Activated CD8-positive, alpha-beta T cell treated with anti-CD3 and anti-CD28 coated beads for 36 hours (primary cell): ENCODE data around the gene CST1. TPM values are rescaled to one million over a fixed set of nuclear protein-coding genes. Genes with fewer than 3 reads are reported as not detected.
"Not testable (repeated sequence)": the region's sequence is repeated elsewhere in the genome, so short reads cannot be mapped to it uniquely, and the experiment has no call there.

ENCODE experiments used
- ATAC-seq: fragments of 200-7000 bp; cut with Tn5 transposase; one replicate; pipeline ENCODE4 v1.10.0; 2021; ENCODE audit warnings: mild to moderate bottlenecking, moderate library complexity
- CTCF ChIA-PET: fragments of 350-600 bp; sonication (Branson Sonifier 250); formaldehyde crosslinking; loops from one replicate; lab custom pipeline; 2021; ENCODE audit warnings: antibody characterized with exemption; lab: Charles Lee
- POLR2A ChIA-PET: fragments of 350-600 bp; sonication (Branson Sonifier 250); formaldehyde crosslinking; loops from one replicate; lab custom pipeline; 2021; ENCODE audit warnings: antibody characterized with exemption; lab: Charles Lee
- DNase-seq: peaks from one replicate; pipeline ENCODE4 v3.0.0-alpha.2; 2020
- H3K27ac Mint-ChIP-seq: one replicate; pipeline ENCODE4 v1.8.0; 2021; ENCODE audit warnings: mild to moderate bottlenecking, mixed read lengths
- H3K27me3 Mint-ChIP-seq: one replicate; pipeline ENCODE4 v1.8.0; 2021; ENCODE audit warnings: mixed read lengths
- H3K36me3 Mint-ChIP-seq: one replicate; pipeline ENCODE4 v1.8.0; 2021; ENCODE audit warnings: low read depth, mixed read lengths
- H3K4me1 Mint-ChIP-seq: one replicate; pipeline ENCODE4 v1.8.0; 2021; ENCODE audit warnings: low read depth, mixed read lengths
- H3K4me3 Mint-ChIP-seq: one replicate; pipeline ENCODE4 v1.8.0; 2021; ENCODE audit warnings: mild to moderate bottlenecking, moderate library complexity, mixed read lengths
- H3K9me3 Mint-ChIP-seq: one replicate; pipeline ENCODE4 v1.8.0; 2021; ENCODE audit warnings: mixed read lengths
- CTCF ChIP-seq: fragments of 200-600 bp; IDR thresholded peaks from one replicate; pipeline ENCODE4 v1.8.0; 2022; ENCODE audit warnings: antibody characterized with exemption, mild to moderate bottlenecking
- intact Hi-C: fragments of 100-400 bp; cut with micrococcal nuclease; formaldehyde crosslinking; loops from one replicate; pipeline ENCODE4 v1.10.0; 2022
- total RNA-seq, 2 experiments: library from RNA; stranded (reverse); gene quantifications; one replicate each; pipeline ENCODE4 v1.2.3, GENCODE V29; 2021

The CST1 gene
- total RNA-seq, 2 experiments from 2014 or later, result not detected

GRCh38 chr20:23749746-23750145 lies 989 bp downstream of the CST1 start:
- ChIA-PET POLR2A (no interaction called here), CTCF (no interaction called here)
- ATAC-seq (no peak), DNase-seq (no peak)
- Mint-ChIP-seq H3K9me3 (no peaks in the 10 kb centered on the region), H3K36me3 (no peaks in the 10 kb centered on the region), H3K4me3 (no peak overlapping the region), H3K27ac (no peak overlapping the region), H3K4me1 (no peaks in the 10 kb centered on the region), H3K27me3 (peaks cover 1% of the 10 kb centered on the region)
- no peak for TF ChIP-seq CTCF
- intact Hi-C loops, result no loop called here

- H3K27ac Mint-ChIP-seq, intact Hi-C loops, H3K4me3 Mint-ChIP-seq, H3K4me1 Mint-ChIP-seq, DNase-seq, POLR2A ChIA-PET, H3K9me3 Mint-ChIP-seq, ATAC-seq, H3K36me3 Mint-ChIP-seq, CTCF ChIA-PET, H3K27me3 Mint-ChIP-seq: not testable (repeated sequence)
These were observed 1.8 kb downstream of the CST1 start for GRCh38 chr20:23748975-23749374.

GRCh38 chr20:23747551-23747950 lies 3.2 kb downstream of the CST1 start:
- H3K4me3 Mint-ChIP-seq, CTCF ChIA-PET, H3K27me3 Mint-ChIP-seq, H3K9me3 Mint-ChIP-seq, DNase-seq, H3K27ac Mint-ChIP-seq, intact Hi-C loops, ATAC-seq, H3K4me1 Mint-ChIP-seq, POLR2A ChIA-PET, H3K36me3 Mint-ChIP-seq: not testable (repeated sequence)

- DNase-seq, ATAC-seq, H3K9me3 Mint-ChIP-seq, H3K27ac Mint-ChIP-seq, POLR2A ChIA-PET, H3K4me3 Mint-ChIP-seq, H3K27me3 Mint-ChIP-seq, H3K4me1 Mint-ChIP-seq, H3K36me3 Mint-ChIP-seq, CTCF ChIA-PET, intact Hi-C loops: not testable (repeated sequence)
These were observed 3.6 kb downstream of the CST1 start for GRCh38 chr20:23747092-23747491.

GRCh38 chr20:23746321-23746720 lies 4.4 kb downstream of the CST1 start:
- H3K4me1 Mint-ChIP-seq, result no peaks in the 10 kb centered on the region
- TF ChIP-seq CTCF, result no peak

DNA sequence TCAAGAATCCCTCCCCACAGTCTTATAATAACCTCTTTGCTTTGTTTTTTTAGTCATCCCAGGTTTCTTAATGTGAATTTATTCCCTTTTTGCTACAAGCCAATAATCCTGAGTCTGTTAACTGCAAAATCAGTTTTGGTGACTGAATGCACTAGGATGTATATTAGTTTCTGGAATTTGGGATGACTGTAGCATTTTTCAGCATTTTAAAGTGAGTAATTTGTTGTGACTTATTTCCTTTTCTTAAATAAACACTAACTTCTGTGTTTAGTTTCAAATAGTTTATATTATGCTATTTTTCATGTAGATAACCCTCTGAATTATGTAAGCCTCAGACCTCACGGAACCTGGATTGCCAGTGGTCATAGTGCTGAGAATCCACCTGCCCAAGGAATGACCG lies 5.5 kb downstream of the CST1 start:
- H3K27ac Mint-ChIP-seq, result no peak overlapping the region
- no peak for TF ChIP-seq CTCF
- H3K36me3 Mint-ChIP-seq, result no peaks in the 10 kb centered on the region
- ChIA-PET CTCF (no interaction called here), POLR2A (no interaction called here)
- H3K27me3 Mint-ChIP-seq, result peaks cover 1% of the 10 kb centered on the region
- ATAC-seq (no peak), DNase-seq (no peak)
- intact Hi-C loops, result no loop called here
- no peaks in the 10 kb centered on the region for H3K4me1 Mint-ChIP-seq
- H3K4me3 Mint-ChIP-seq, result no peak overlapping the region
- H3K9me3 Mint-ChIP-seq, result no peaks in the 10 kb centered on the region

More at GRCh38 chr20:23746321-23746720, 4.4 kb downstream of the CST1 start:
- intact Hi-C loops, result no loop called here
- Mint-ChIP-seq H3K9me3 (no peaks in the 10 kb centered on the region), H3K27ac (no peak overlapping the region), H3K27me3 (peaks cover 1% of the 10 kb centered on the region), H3K36me3 (no peaks in the 10 kb centered on the region), H3K4me3 (no peak overlapping the region)
- ATAC-seq (no peak), DNase-seq (no peak)
- CTCF ChIA-PET, result no interaction called here
- POLR2A ChIA-PET, result no interaction called here

DNA sequence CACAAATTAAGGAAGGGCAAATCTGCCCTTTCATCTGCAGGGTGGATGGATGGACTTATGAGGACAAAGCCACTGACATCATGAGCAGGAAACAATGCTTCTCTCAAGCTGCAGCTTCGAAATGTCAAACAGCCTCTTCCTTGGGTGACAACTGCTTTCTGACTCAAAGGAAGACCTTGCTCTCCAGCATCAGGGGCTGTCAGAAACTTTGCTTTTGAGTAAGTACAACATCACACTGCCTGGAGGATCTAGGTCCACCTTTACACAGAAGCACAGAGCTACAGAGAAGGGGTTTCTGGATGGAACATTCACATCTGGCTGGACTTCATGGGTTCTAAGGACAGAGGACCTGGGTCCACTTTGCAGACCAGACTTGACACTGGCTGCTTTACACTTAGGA lies 5.9 kb downstream of the CST1 start:
- no peaks in the 10 kb centered on the region for H3K9me3 Mint-ChIP-seq
- no peak for ATAC-seq
- no peak for TF ChIP-seq CTCF

DNA sequence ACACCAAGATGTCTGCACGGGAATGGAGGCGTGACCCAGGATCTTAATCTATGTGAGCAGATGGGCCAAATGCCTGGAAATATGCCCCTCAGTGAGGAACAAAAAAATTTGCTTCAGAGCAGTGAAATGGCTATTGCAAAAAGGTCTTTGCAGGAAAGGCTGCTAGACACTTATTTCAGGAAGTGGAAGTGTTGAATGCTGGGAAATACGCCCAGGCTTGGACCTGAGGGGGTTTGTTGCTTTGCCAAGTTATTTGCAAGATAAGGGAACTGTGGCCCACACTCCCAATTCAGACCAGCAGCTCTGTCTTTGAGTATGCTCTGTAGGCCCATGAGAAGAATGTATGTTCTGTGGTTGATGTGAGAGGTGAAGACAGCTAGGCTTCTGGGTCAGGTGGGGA lies 15.3 kb downstream of the CST1 start:
- POLR2A ChIA-PET, H3K27ac Mint-ChIP-seq: not testable (repeated sequence)

More for the DNA sequence above, 5.9 kb downstream of the CST1 start:
- Mint-ChIP-seq H3K4me1 (no peaks in the 10 kb centered on the region), H3K27ac (no peak overlapping the region), H3K4me3 (no peak overlapping the region), H3K27me3 (peaks cover 1% of the 10 kb centered on the region), H3K36me3 (no peaks in the 10 kb centered on the region)
- ChIA-PET CTCF (no interaction called here), POLR2A (no interaction called here)
- intact Hi-C loops, result no loop called here
- no peak for DNase-seq

DNA sequence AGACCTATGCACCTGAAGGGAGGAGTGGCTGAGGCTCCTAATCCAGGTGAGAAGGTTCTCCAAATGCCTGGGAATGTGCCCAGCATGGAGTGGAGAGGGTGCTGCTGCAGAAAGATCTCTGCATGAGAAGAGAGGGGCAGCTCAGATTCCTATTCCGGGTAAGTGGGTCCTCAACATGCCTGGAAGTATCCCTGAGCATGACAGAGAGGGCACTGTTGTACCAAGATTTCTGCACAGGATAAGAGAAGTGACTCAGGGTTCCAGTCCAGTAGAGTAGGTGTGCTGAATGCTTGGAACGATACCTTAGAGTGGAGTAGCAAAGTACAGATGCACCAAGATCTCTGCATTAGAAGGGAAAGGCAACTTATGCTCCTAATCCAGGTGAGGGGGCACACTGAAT lies 15.8 kb downstream of the CST1 start:
- DNase-seq, CTCF ChIA-PET, H3K4me3 Mint-ChIP-seq, intact Hi-C loops, H3K36me3 Mint-ChIP-seq, POLR2A ChIA-PET, ATAC-seq, H3K27ac Mint-ChIP-seq, H3K4me1 Mint-ChIP-seq, H3K9me3 Mint-ChIP-seq: not testable (repeated sequence)
- peaks cover 15% of the 10 kb centered on the region for H3K27me3 Mint-ChIP-seq

More for the DNA sequence above, 15.3 kb downstream of the CST1 start:
- peaks cover 15% of the 10 kb centered on the region for H3K27me3 Mint-ChIP-seq
- H3K36me3 Mint-ChIP-seq, intact Hi-C loops, H3K4me1 Mint-ChIP-seq, H3K9me3 Mint-ChIP-seq, DNase-seq, ATAC-seq, CTCF ChIA-PET, H3K4me3 Mint-ChIP-seq: not testable (repeated sequence)
